Ishikawa (cell line): ENCODE results near the gene OR10X1.

Experiments used
- FOXM1 ChIP-seq: IDR thresholded peaks from 2 replicates; pipeline ENCODE4 v1.6.1; 2012; ENCODE audit warnings: low read depth, borderline replicate concordance
- YY1 ChIP-seq: IDR thresholded peaks from 2 replicates; pipeline ENCODE4 v1.6.1; 2012; ENCODE audit warnings: low read depth
- TF ChIP-seq, protein P1 (sequence below): IDR thresholded peaks from 2 replicates; pipeline ENCODE4 v1.6.1; 2012; ENCODE audit warnings: low read depth, mild to moderate bottlenecking

DNA sequence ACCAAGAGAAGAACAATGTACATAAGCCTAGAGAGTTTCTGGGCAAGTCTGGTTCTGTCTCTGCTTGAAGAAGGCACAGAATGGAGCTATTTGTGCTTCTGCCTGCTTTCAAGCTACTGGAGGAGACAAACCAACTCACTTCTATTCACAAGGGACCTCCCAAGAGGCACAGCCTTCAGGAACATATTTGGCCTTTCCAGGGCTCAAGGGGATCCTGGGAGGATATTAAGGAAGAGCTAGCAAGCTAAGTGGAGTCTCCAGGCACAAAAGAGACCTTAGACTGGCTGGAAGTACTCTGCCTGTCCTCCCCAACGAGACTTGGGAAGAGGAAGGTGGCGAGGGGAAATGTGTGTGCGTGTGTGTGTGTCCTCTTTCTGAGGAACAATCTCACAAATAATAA lies 25.3 kb downstream of the OR10X1 start, which contains the start of gene OR6Y1:
- TF ChIP-seq FOXM1 (no peak), YY1 (no peak)
- TF ChIP-seq, protein P1, sequence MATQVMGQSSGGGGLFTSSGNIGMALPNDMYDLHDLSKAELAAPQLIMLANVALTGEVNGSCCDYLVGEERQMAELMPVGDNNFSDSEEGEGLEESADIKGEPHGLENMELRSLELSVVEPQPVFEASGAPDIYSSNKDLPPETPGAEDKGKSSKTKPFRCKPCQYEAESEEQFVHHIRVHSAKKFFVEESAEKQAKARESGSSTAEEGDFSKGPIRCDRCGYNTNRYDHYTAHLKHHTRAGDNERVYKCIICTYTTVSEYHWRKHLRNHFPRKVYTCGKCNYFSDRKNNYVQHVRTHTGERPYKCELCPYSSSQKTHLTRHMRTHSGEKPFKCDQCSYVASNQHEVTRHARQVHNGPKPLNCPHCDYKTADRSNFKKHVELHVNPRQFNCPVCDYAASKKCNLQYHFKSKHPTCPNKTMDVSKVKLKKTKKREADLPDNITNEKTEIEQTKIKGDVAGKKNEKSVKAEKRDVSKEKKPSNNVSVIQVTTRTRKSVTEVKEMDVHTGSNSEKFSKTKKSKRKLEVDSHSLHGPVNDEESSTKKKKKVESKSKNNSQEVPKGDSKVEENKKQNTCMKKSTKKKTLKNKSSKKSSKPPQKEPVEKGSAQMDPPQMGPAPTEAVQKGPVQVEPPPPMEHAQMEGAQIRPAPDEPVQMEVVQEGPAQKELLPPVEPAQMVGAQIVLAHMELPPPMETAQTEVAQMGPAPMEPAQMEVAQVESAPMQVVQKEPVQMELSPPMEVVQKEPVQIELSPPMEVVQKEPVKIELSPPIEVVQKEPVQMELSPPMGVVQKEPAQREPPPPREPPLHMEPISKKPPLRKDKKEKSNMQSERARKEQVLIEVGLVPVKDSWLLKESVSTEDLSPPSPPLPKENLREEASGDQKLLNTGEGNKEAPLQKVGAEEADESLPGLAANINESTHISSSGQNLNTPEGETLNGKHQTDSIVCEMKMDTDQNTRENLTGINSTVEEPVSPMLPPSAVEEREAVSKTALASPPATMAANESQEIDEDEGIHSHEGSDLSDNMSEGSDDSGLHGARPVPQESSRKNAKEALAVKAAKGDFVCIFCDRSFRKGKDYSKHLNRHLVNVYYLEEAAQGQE, result no peak
